Natural killer cell (primary cell): ENCODE measurements around the gene LY6G5B. TPM values are rescaled to one million over a fixed set of nuclear protein-coding genes. Genes with fewer than 3 reads are reported as not detected.
A peak's percentile ranks its signal among the peaks of the same experiment; 100 is the strongest.

Experiments
- ATAC-seq, 3 donors: fragments of 150-1000 bp in 2 of 3; fragments of 200-7000 bp in 1 of 3; cut with Tn5 transposase; 1 replicate in 1 of 3; 2 replicates in 2 of 3; pipeline ENCODE4 v1.10.0; 2021; ENCODE audit warnings: mild to moderate bottlenecking in 2 of 3, moderate library complexity in 2 of 3
- DNase-seq, 2 donors: peaks; one replicate each; pipeline versions ENCODE4 v3.0.0 to v3.0.0-alpha.2; 2013 to 2021; ENCODE audit warnings: mixed read lengths in 1 of 2
- H3K27ac ChIP-seq: one replicate; pipeline ENCODE4 v1.5.1; 2013; ENCODE audit warnings: mild to moderate bottlenecking, low read length
- H3K27me3 ChIP-seq: one replicate; pipeline ENCODE4 v1.6.1; 2013; ENCODE audit warnings: low read length; ENCODE audit not compliant: control insufficient read depth, insufficient read depth
- H3K36me3 ChIP-seq: one replicate; pipeline ENCODE4 v1.6.1; 2013; ENCODE audit warnings: low read length; ENCODE audit not compliant: control insufficient read depth, insufficient read depth
- H3K4me1 ChIP-seq: one replicate; pipeline ENCODE4 v1.6.1; 2013; ENCODE audit warnings: low read length; ENCODE audit not compliant: control insufficient read depth, insufficient read depth
- H3K4me3 ChIP-seq: one replicate; pipeline ENCODE4 v1.5.1; 2013; ENCODE audit warnings: low read length
- H3K9me3 ChIP-seq: one replicate; pipeline ENCODE4 v1.6.1; 2013; ENCODE audit warnings: low read length; ENCODE audit not compliant: control insufficient read depth, insufficient read depth
- H3K27ac Mint-ChIP-seq, 2 donors: one replicate each; pipeline ENCODE4 v1.8.0; 2022; ENCODE audit warnings: mild to moderate bottlenecking in 2 of 2, mixed read lengths in 2 of 2, moderate library complexity in 1 of 2
- H3K27me3 Mint-ChIP-seq, 2 donors: one replicate each; pipeline ENCODE4 v1.8.0; 2022; ENCODE audit warnings: low read depth in 2 of 2, mixed read lengths in 2 of 2
- H3K36me3 Mint-ChIP-seq: one replicate; pipeline ENCODE4 v1.8.0; 2022; ENCODE audit warnings: mixed read lengths
- H3K4me1 Mint-ChIP-seq, 2 donors: one replicate each; pipeline ENCODE4 v1.8.0; 2022; ENCODE audit warnings: mixed read lengths in 2 of 2
- H3K4me3 Mint-ChIP-seq: one replicate; pipeline ENCODE4 v1.8.0; 2022; ENCODE audit warnings: mild to moderate bottlenecking, moderate library complexity, mixed read lengths
- H3K9me3 Mint-ChIP-seq, 2 donors: one replicate each; pipeline ENCODE4 v1.8.0; 2022; ENCODE audit warnings: mixed read lengths in 2 of 2
- CTCF ChIP-seq: fragments of 200-600 bp; IDR thresholded peaks from one replicate; pipeline ENCODE4 v1.8.0; 2022; ENCODE audit warnings: antibody characterized with exemption
- WGBS: methylation state at CpG from one replicate; pipeline ENCODE4 v1.1.7; 2013; ENCODE audit warnings: missing lambda C conversion rate; ENCODE audit not compliant: insufficient coverage; 5-methylcytosine and 5-hydroxymethylcytosine counted together
- intact Hi-C: fragments of 100-400 bp; cut with micrococcal nuclease; formaldehyde crosslinking; loops from one replicate; pipeline ENCODE4 v1.14.2; 2022
- total RNA-seq, 4 donors: library from RNA; stranded (reverse); fragments of 120-200 nt in 1 of 4; gene quantifications; one replicate each; pipeline versions ENCODE4 v1.2.3 to v1.2.4, GENCODE V29; 2013 to 2022

The LY6G5B gene
- total RNA-seq, 3 donors from 2014 or later (not counting 1 experiment from before 2014, with no cell fraction given), result 39.9 to 50.0 (median 46.0) TPM

- Histone ChIP-seq H3K9me3 (no peaks in the 10 kb centered on the region), H3K36me3 (peaks cover 95% of the 10 kb centered on the region), H3K4me1 (no peaks in the 10 kb centered on the region), H3K27ac (no peak overlapping the region), H3K4me3 (no peak overlapping the region), H3K27me3 (no peaks in the 10 kb centered on the region)
- Mint-ChIP-seq H3K27ac (peak overlapping the region in 1 of 2 donors; percentile 37), H3K4me3 (no peak overlapping the region), H3K9me3 (no peaks in the 10 kb centered on the region), H3K36me3 (no peaks in the 10 kb centered on the region), H3K4me1 (peaks cover 0 to 17% of the 10 kb centered on the region in 2 donors), H3K27me3 (no peaks in the 10 kb centered on the region)
- ATAC-seq, result no peak
- WGBS, result 92% methylated on average over 26 of the region's 27 CpGs
- intact Hi-C loops, result no loop called here
- no peak for DNase-seq
- TF ChIP-seq CTCF, result no peak
Observed at GRCh38 chr6:31636698-31637596, 32.8 kb upstream of the LY6G5B start.

- no peaks in the 10 kb centered on the region for H3K4me1 ChIP-seq
- no peak for TF ChIP-seq CTCF
- no peaks in the 10 kb centered on the region for H3K9me3 ChIP-seq
- no peak overlapping the region for H3K4me3 ChIP-seq
- Mint-ChIP-seq H3K27me3 (no peaks in the 10 kb centered on the region), H3K27ac (peak overlapping the region in 1 of 2 donors; percentile 59), H3K36me3 (no peaks in the 10 kb centered on the region), H3K9me3 (no peaks in the 10 kb centered on the region), H3K4me1 (peaks cover 0 to 1% of the 10 kb centered on the region in 2 donors), H3K4me3 (no peak overlapping the region)
- H3K36me3 ChIP-seq, result peaks cover 94% of the 10 kb centered on the region
- no peak for ATAC-seq
- H3K27ac ChIP-seq, result no peak overlapping the region
- 92% methylated on average over 9 of the region's 9 CpGs for WGBS
- no peaks in the 10 kb centered on the region for H3K27me3 ChIP-seq
- intact Hi-C loops, result no loop called here
- DNase-seq, result no peak
Observed at GRCh38 chr6:31639043-31639442, 30.7 kb upstream of the LY6G5B start.

GRCh38 chr6:31639449-31639861 is 30.3 kb upstream of the LY6G5B start:
- Mint-ChIP-seq H3K4me3 (no peak overlapping the region), H3K27ac (peak overlapping the region in 1 of 2 donors; percentile 33), H3K36me3 (no peaks in the 10 kb centered on the region), H3K4me1 (no peaks in the 10 kb centered on the region), H3K9me3 (no peaks in the 10 kb centered on the region), H3K27me3 (no peaks in the 10 kb centered on the region)
- H3K36me3 ChIP-seq, result peaks cover 94% of the 10 kb centered on the region
- H3K27me3 ChIP-seq, result no peaks in the 10 kb centered on the region
- no peak overlapping the region for H3K4me3 ChIP-seq
- TF ChIP-seq CTCF, result no peak
- 81% methylated on average over 8 of the region's 10 CpGs for WGBS
- no peaks in the 10 kb centered on the region for H3K9me3 ChIP-seq
- ATAC-seq (no peak), DNase-seq (no peak)
- intact Hi-C loops, result no loop called here
- no peaks in the 10 kb centered on the region for H3K4me1 ChIP-seq
- no peak overlapping the region for H3K27ac ChIP-seq
